NB4 (cell line): ENCODE measurements around the gene LEKR1.

Source experiments
- MYC ChIP-seq: IDR thresholded peaks from 2 replicates; pipeline ENCODE4 v1.6.1; 2011; ENCODE audit warnings: low read depth, low read length
- POLR2A ChIP-seq: IDR thresholded peaks from 2 replicates; pipeline ENCODE4 v1.6.1; 2011; ENCODE audit warnings: mild to moderate bottlenecking; ENCODE audit not compliant: insufficient read length; ENCODE audit errors: extremely low read depth
- TF ChIP-seq, protein P1 (sequence below): IDR thresholded peaks from 2 replicates; pipeline ENCODE4 v1.6.1; 2011; ENCODE audit warnings: low read depth, low read length
- TF ChIP-seq, protein P2 (sequence below): IDR thresholded peaks from one replicate; pipeline ENCODE4 v1.5.1; 2012; ENCODE audit warnings: low read depth, low read length

DNA sequence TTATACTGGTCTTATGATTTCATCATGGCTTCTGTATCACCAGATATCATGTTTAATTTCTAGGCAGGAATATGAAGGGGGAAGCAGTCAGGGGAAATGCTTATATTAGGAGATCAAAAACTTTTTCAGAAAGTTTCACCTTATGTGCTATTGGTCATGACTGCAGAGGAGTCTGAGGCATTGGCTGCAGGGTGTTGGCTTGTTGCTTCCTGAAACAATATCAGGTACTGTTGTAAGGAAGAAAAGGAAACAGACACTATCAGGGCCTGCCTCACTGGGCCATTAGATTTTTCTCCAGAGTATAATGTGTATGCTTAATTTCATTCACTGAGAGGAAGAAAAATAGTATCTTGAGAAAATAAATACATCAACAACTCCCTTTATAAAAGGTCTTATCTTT is 34.7 kb downstream of the LEKR1 start:
- TF ChIP-seq, protein P1, sequence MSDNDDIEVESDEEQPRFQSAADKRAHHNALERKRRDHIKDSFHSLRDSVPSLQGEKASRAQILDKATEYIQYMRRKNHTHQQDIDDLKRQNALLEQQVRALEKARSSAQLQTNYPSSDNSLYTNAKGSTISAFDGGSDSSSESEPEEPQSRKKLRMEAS = no peak
- TF ChIP-seq, protein P2, sequence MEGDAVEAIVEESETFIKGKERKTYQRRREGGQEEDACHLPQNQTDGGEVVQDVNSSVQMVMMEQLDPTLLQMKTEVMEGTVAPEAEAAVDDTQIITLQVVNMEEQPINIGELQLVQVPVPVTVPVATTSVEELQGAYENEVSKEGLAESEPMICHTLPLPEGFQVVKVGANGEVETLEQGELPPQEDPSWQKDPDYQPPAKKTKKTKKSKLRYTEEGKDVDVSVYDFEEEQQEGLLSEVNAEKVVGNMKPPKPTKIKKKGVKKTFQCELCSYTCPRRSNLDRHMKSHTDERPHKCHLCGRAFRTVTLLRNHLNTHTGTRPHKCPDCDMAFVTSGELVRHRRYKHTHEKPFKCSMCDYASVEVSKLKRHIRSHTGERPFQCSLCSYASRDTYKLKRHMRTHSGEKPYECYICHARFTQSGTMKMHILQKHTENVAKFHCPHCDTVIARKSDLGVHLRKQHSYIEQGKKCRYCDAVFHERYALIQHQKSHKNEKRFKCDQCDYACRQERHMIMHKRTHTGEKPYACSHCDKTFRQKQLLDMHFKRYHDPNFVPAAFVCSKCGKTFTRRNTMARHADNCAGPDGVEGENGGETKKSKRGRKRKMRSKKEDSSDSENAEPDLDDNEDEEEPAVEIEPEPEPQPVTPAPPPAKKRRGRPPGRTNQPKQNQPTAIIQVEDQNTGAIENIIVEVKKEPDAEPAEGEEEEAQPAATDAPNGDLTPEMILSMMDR = no peak
- TF ChIP-seq POLR2A (no peak), MYC (no peak)
